ENCODE data around the gene IFNL1.

DNA sequence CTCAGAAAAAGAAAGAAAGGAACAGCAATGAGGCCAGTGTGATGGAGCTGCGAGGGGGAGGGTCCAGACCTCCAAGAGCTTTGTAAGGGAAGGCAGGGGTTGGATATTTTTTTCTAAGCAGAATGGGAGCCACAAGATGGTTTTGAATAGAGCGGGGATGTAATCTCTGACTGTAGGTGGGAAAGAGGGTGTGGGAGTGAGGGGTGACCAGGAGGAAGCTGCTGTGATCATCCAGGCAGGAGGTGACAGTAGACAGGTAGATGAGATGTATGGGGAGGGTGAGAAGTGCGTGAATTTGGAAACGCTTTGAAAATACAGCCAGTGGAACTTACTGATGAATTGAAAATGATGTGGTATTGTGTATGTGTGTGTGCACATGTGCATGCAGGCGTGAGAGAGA lies 20.6 kb upstream of the IFNL1 start:
- no peak for TF ChIP-seq POLR2A (IDR thresholded peaks at IDR 0.05)
- TF ChIP-seq, protein P1, sequence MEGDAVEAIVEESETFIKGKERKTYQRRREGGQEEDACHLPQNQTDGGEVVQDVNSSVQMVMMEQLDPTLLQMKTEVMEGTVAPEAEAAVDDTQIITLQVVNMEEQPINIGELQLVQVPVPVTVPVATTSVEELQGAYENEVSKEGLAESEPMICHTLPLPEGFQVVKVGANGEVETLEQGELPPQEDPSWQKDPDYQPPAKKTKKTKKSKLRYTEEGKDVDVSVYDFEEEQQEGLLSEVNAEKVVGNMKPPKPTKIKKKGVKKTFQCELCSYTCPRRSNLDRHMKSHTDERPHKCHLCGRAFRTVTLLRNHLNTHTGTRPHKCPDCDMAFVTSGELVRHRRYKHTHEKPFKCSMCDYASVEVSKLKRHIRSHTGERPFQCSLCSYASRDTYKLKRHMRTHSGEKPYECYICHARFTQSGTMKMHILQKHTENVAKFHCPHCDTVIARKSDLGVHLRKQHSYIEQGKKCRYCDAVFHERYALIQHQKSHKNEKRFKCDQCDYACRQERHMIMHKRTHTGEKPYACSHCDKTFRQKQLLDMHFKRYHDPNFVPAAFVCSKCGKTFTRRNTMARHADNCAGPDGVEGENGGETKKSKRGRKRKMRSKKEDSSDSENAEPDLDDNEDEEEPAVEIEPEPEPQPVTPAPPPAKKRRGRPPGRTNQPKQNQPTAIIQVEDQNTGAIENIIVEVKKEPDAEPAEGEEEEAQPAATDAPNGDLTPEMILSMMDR (IDR thresholded peaks at IDR 0.05), result no peak
- no peak for TF ChIP-seq EP300 (IDR thresholded peaks at IDR 0.05)

Data from tibial nerve (tissue), 4 donors.